ENCODE measurements around the gene SLC39A11.

The SLC39A11 gene

DNA sequence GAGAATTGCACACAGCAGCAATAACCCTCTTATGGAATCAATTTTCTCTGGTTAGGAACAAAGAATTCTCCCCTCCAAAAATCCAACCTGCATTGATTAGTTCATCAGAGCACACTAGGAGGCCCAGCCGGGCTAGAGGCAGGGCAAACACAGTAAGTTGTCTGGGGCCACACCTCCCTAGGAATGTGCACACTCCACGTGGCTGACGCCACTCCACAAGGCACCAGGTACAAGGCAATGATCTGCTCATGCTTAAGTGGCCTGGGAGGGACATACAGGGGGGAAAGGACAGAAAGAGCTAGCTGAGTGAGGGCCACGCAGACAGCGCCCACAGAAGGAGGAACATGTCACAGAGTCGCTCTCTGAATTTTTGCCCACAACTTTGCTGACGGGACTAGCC lies 107.6 kb downstream of the SLC39A11 start:
- TF ChIP-seq ZFP30 (CRISPR knock-in tag; IDR thresholded peaks at IDR 0.05) (no peak), ZFP3 (CRISPR knock-in tag; IDR thresholded peaks at IDR 0.05) (no peak), RARB (CRISPR knock-in tag; IDR thresholded peaks at IDR 0.05) (no peak), ISL1 (CRISPR knock-in tag; IDR thresholded peaks at IDR 0.05) (no peak), ARNTL (CRISPR knock-in tag; IDR thresholded peaks at IDR 0.05; ENCODE audit: borderline replicate concordance, low read depth) (no peak), ZC3H10 (CRISPR knock-in tag; IDR thresholded peaks at IDR 0.05) (no peak)
- TF ChIP-seq, protein P1, sequence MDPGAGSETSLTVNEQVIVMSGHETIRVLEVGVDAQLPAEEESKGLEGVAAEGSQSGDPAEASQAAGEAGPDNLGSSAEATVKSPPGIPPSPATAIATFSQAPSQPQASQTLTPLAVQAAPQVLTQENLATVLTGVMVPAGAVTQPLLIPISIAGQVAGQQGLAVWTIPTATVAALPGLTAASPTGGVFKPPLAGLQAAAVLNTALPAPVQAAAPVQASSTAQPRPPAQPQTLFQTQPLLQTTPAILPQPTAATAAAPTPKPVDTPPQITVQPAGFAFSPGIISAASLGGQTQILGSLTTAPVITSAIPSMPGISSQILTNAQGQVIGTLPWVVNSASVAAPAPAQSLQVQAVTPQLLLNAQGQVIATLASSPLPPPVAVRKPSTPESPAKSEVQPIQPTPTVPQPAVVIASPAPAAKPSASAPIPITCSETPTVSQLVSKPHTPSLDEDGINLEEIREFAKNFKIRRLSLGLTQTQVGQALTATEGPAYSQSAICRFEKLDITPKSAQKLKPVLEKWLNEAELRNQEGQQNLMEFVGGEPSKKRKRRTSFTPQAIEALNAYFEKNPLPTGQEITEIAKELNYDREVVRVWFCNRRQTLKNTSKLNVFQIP (CRISPR knock-in tag; IDR thresholded peaks at IDR 0.05; ENCODE audit: borderline replicate concordance, low read depth) = no peak
- TF ChIP-seq, protein P2, sequence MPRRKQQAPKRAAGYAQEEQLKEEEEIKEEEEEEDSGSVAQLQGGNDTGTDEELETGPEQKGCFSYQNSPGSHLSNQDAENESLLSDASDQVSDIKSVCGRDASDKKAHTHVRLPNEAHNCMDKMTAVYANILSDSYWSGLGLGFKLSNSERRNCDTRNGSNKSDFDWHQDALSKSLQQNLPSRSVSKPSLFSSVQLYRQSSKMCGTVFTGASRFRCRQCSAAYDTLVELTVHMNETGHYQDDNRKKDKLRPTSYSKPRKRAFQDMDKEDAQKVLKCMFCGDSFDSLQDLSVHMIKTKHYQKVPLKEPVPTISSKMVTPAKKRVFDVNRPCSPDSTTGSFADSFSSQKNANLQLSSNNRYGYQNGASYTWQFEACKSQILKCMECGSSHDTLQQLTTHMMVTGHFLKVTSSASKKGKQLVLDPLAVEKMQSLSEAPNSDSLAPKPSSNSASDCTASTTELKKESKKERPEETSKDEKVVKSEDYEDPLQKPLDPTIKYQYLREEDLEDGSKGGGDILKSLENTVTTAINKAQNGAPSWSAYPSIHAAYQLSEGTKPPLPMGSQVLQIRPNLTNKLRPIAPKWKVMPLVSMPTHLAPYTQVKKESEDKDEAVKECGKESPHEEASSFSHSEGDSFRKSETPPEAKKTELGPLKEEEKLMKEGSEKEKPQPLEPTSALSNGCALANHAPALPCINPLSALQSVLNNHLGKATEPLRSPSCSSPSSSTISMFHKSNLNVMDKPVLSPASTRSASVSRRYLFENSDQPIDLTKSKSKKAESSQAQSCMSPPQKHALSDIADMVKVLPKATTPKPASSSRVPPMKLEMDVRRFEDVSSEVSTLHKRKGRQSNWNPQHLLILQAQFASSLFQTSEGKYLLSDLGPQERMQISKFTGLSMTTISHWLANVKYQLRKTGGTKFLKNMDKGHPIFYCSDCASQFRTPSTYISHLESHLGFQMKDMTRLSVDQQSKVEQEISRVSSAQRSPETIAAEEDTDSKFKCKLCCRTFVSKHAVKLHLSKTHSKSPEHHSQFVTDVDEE (CRISPR knock-in tag; IDR thresholded peaks at IDR 0.05) = no peak
- peak; percentile 59 for ATAC-seq

DNA sequence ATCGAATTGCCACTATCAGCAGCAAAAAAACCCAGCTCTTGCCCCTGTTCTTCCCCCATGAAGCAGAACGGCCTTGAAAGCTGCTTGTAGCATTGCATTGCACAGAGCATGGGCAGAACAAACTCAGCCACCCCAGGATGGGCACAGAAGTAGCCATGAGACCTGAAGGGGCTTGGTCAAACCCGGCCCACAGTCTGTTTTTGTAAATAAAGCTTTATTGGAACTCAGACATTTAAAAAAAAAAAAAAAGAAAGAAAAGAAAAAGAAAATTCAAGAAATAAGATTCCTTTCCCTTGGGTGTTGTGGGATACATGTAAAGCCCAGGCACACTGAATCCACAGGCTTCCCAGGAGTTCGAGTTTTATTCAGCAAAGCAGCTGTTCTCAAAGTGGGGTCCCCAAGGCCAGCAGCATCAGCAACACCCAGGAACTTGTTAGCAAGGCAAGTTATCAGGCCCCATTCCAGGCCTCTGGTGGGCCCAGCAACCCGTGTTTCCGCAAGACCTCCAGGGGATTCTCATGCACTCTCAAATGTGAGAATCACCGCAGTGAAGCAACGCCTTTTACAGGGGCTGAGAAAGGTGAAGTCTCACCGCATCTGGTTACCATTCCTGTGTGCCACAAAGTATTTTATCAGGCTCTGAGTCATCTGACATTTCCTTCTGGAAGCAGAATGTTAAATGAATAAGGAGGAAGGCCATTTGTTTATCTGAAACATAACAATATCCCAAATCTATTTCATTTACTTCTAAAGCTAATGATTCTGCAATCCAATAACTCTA lies 108.2 kb downstream of the SLC39A11 start:
- ATAC-seq = peak; percentile 67
- TF ChIP-seq, protein P3, sequence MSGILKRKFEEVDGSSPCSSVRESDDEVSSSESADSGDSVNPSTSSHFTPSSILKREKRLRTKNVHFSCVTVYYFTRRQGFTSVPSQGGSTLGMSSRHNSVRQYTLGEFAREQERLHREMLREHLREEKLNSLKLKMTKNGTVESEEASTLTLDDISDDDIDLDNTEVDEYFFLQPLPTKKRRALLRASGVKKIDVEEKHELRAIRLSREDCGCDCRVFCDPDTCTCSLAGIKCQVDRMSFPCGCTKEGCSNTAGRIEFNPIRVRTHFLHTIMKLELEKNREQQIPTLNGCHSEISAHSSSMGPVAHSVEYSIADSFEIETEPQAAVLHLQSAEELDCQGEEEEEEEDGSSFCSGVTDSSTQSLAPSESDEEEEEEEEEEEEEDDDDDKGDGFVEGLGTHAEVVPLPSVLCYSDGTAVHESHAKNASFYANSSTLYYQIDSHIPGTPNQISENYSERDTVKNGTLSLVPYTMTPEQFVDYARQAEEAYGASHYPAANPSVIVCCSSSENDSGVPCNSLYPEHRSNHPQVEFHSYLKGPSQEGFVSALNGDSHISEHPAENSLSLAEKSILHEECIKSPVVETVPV (CRISPR knock-in tag; IDR thresholded peaks at IDR 0.05) = no peak
- TF ChIP-seq, protein P2 (CRISPR knock-in tag; IDR thresholded peaks at IDR 0.05) = no peak
- TF ChIP-seq ZFP3 (CRISPR knock-in tag; IDR thresholded peaks at IDR 0.05) (no peak), ZNF565 (CRISPR knock-in tag; conservative IDR thresholded peaks at IDR 0.05; ENCODE audit: low read depth) (no peak), BACH2 (CRISPR knock-in tag; IDR thresholded peaks at IDR 0.05; ENCODE audit: borderline replicate concordance) (no peak), ZC3H10 (CRISPR knock-in tag; IDR thresholded peaks at IDR 0.05) (no peak), PPARA (CRISPR knock-in tag; IDR thresholded peaks at IDR 0.05; ENCODE audit: borderline replicate concordance) (no peak), GLIS3 (CRISPR knock-in tag; IDR thresholded peaks at IDR 0.05) (no peak), CSDC2 (CRISPR knock-in tag; IDR thresholded peaks at IDR 0.05) (no peak), ZNF70 (CRISPR knock-in tag; IDR thresholded peaks at IDR 0.05) (no peak), TOX (CRISPR knock-in tag; IDR thresholded peaks at IDR 0.05; ENCODE audit: borderline replicate concordance) (no peak), RARB (CRISPR knock-in tag; IDR thresholded peaks at IDR 0.05) (no peak), TCF4 (CRISPR knock-in tag; IDR thresholded peaks at IDR 0.05; ENCODE audit: borderline replicate concordance) (no peak), ZNF8 (CRISPR knock-in tag; IDR thresholded peaks at IDR 0.05) (no peak), OSR1 (CRISPR knock-in tag; IDR thresholded peaks at IDR 0.05) (no peak), ISL1 (CRISPR knock-in tag; IDR thresholded peaks at IDR 0.05) (no peak)
- TF ChIP-seq, protein P4, sequence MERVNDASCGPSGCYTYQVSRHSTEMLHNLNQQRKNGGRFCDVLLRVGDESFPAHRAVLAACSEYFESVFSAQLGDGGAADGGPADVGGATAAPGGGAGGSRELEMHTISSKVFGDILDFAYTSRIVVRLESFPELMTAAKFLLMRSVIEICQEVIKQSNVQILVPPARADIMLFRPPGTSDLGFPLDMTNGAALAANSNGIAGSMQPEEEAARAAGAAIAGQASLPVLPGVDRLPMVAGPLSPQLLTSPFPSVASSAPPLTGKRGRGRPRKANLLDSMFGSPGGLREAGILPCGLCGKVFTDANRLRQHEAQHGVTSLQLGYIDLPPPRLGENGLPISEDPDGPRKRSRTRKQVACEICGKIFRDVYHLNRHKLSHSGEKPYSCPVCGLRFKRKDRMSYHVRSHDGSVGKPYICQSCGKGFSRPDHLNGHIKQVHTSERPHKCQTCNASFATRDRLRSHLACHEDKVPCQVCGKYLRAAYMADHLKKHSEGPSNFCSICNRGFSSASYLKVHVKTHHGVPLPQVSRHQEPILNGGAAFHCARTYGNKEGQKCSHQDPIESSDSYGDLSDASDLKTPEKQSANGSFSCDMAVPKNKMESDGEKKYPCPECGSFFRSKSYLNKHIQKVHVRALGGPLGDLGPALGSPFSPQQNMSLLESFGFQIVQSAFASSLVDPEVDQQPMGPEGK (CRISPR knock-in tag; IDR thresholded peaks at IDR 0.05; ENCODE audit: borderline replicate concordance) = no peak
- TF ChIP-seq, protein P5, sequence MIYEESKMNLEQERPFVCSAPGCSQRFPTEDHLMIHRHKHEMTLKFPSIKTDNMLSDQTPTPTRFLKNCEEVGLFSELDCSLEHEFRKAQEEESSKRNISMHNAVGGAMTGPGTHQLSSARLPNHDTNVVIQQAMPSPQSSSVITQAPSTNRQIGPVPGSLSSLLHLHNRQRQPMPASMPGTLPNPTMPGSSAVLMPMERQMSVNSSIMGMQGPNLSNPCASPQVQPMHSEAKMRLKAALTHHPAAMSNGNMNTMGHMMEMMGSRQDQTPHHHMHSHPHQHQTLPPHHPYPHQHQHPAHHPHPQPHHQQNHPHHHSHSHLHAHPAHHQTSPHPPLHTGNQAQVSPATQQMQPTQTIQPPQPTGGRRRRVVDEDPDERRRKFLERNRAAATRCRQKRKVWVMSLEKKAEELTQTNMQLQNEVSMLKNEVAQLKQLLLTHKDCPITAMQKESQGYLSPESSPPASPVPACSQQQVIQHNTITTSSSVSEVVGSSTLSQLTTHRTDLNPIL (CRISPR knock-in tag; IDR thresholded peaks at IDR 0.05; ENCODE audit: low read depth) = no peak
- TF ChIP-seq, protein P1 (CRISPR knock-in tag; IDR thresholded peaks at IDR 0.05; ENCODE audit: borderline replicate concordance, low read depth) = no peak

Data from SK-N-SH treated with all-trans-retinoic acid at 6 μM for 48 hours (cell line).